Stomach (tissue), 9 donors: Measurements from ENCODE around the gene ATP11A. TPM values are rescaled to one million over a fixed set of nuclear protein-coding genes. Genes with fewer than 3 reads are reported as not detected.
A peak's percentile ranks its signal among the peaks of the same experiment; 100 is the strongest.

Experiments used
- DNase-seq, 2 donors: peaks; one replicate each; pipeline versions ENCODE4 v3.0.0 to v3.0.0-alpha.2; 2013 to 2019
- H3K27ac ChIP-seq, 5 donors: fragments of 200-600 bp in 4 of 5; sonication (generic) in 4 of 5; one replicate each; pipeline ENCODE4 v1.5.1; 2013 to 2019; ENCODE audit warnings: mild to moderate bottlenecking in 1 of 5, moderate library complexity in 1 of 5
- H3K27me3 ChIP-seq, 3 donors: fragments of 200-600 bp; sonication (generic); one replicate each; pipeline ENCODE4 v1.5.1; 2017 to 2019; ENCODE audit warnings: mixed run types in 1 of 3
- H3K36me3 ChIP-seq, 4 donors: fragments of 200-600 bp; sonication (generic); 1 replicate in 3 of 4; 2 replicates in 1 of 4; pipeline ENCODE4 v1.5.1; 2016 to 2019
- H3K4me1 ChIP-seq, 4 donors: fragments of 200-600 bp; sonication (generic); one replicate each; pipeline ENCODE4 v1.5.1; 2016 to 2019
- H3K4me3 ChIP-seq, 4 donors: fragments of 200-600 bp; sonication (generic) in 3 of 4; one replicate each; pipeline ENCODE4 v1.5.1; 2016 to 2019; ENCODE audit warnings: mild to moderate bottlenecking in 1 of 4
- H3K9me3 ChIP-seq, 4 donors: fragments of 200-600 bp; sonication (generic); one replicate each; pipeline ENCODE4 v1.5.1; 2016 to 2019
- EP300 ChIP-seq: sonication (generic); formaldehyde crosslinking; IDR thresholded peaks from one replicate; pipeline ENCODE4 v1.6.1; 2017; ENCODE audit warnings: antibody characterized with exemption
- POLR2A ChIP-seq, 4 donors: fragments of 450-650 bp; IDR thresholded peaks; one replicate each; pipeline ENCODE4 v1.6.1; 2016; ENCODE audit warnings: antibody characterized with exemption in 4 of 4, control low read depth in 2 of 4, mild to moderate bottlenecking in 1 of 4, moderate library complexity in 1 of 4
- POLR2AphosphoS5 ChIP-seq, 3 donors: sonication (generic); formaldehyde crosslinking; IDR thresholded peaks; one replicate each; pipeline ENCODE4 v1.6.1; 2016; ENCODE audit warnings: antibody characterized with exemption in 3 of 3
- WGBS, 5 donors: extraction: QIAGEN DNeasy Blood & Tissue Kit in 3 of 5; methylation state at CpG; one replicate each; pipeline versions ENCODE4 v1.1.5 to v1.1.7; 2013 to 2018; 5-methylcytosine and 5-hydroxymethylcytosine counted together
- intact Hi-C: fragments of 100-400 bp; cut with DNase I; formaldehyde crosslinking; loops from one replicate; pipeline ENCODE4 v1.15.1; 2023; ENCODE audit warnings: low total_unique reads
- polyA plus RNA-seq, 3 donors: library from polyadenylated mRNA; stranded (reverse); fragments of 200-250 nt; gene quantifications; one replicate each; pipeline ENCODE4 v1.2.3, GENCODE V29; 2013
- total RNA-seq, 5 donors: library from RNA; depleted of rRNA; stranded (reverse); fragments of >200 nt; gene quantifications; one replicate each; pipeline versions ENCODE4 v1.1.0 to v1.2.3, GENCODE V29; 2014 to 2016
- TF ChIP-seq, protein P1 (sequence below), 7 experiments: fragments of 450-650 bp in 4 of 7; fragments of 200-600 bp in 3 of 7; sonication (generic) in 3 of 7; IDR thresholded peaks; one replicate each; pipeline ENCODE4 v1.5.1; 2016 to 2019; ENCODE audit warnings: antibody characterized with exemption in 7 of 7, control low read depth in 2 of 7, mild to moderate bottlenecking in 1 of 7
- donor health status: healthy with polysubstance abuse.
- donor health status: Bipolar disorder and iron deficiency.
- donor health status: healthy.

ATP11A gene
- total and polyA plus RNA-seq, 8 donors: 1.1 to 70.9 (median 12.3) TPM

DNA sequence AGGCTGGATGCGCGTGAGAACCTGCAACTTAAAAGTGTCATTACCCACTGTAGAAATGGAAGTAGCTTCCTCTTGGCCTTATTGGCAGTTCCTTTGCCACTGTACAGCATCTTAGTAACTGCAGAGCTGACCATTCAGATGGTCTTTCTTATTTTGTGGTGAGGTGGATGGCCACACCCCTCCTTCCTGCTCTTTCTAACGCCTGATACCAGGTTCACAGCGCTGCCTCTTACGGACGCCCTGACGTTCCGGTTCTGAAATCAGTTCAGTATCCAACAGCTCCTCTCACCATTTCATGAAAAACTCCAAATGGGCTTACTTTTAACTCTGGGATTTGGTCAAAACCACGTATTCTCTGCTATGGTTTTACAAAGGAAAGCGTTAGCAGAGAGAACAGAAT, 134.6 kb downstream of the ATP11A start:
- H3K27me3 ChIP-seq: no peaks in the 10 kb centered on the region
- no peaks in the 10 kb centered on the region for H3K9me3 ChIP-seq
- no peak for TF ChIP-seq POLR2AphosphoS5 (IDR thresholded peaks at IDR 0.05)
- TF ChIP-seq, protein P1, sequence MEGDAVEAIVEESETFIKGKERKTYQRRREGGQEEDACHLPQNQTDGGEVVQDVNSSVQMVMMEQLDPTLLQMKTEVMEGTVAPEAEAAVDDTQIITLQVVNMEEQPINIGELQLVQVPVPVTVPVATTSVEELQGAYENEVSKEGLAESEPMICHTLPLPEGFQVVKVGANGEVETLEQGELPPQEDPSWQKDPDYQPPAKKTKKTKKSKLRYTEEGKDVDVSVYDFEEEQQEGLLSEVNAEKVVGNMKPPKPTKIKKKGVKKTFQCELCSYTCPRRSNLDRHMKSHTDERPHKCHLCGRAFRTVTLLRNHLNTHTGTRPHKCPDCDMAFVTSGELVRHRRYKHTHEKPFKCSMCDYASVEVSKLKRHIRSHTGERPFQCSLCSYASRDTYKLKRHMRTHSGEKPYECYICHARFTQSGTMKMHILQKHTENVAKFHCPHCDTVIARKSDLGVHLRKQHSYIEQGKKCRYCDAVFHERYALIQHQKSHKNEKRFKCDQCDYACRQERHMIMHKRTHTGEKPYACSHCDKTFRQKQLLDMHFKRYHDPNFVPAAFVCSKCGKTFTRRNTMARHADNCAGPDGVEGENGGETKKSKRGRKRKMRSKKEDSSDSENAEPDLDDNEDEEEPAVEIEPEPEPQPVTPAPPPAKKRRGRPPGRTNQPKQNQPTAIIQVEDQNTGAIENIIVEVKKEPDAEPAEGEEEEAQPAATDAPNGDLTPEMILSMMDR (IDR thresholded peaks at IDR 0.05): no peak
- H3K27ac ChIP-seq: no peak overlapping the region
- intact Hi-C loops: no loop called here
- peaks cover 29 to 96% (median 86%) of the 10 kb centered on the region in 4 donors for H3K36me3 ChIP-seq
- H3K4me3 ChIP-seq: no peak overlapping the region
- H3K4me1 ChIP-seq: peaks cover 0 to 4% (median under 1%) of the 10 kb centered on the region in 4 donors
- 86 to 95% (median 89%) methylated on average over 10 of the region's 10 CpGs for WGBS, 5 donors
- DNase-seq: peak in 1 of 2 donors; percentile 13

DNA sequence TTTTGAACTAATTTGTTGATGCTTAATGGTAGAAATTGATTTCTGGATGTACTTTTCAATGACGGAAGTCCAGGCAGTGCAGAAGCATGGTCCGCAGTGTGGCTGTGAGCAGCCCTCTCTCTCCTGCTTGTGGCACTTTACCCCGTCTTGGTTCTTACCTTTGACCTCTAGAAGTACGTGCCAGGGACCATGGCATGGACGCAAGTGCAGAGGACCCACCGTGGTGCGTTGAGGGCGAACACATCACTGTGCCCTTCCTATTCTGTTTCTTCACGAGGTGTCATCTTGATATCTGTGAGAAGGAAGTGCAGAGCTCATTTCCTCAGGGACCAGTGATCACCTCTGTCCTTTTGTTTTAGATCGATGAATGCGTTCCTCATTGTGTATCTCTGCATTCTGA, 135.2 kb downstream of the ATP11A start:
- H3K9me3 ChIP-seq: no peaks in the 10 kb centered on the region
- TF ChIP-seq POLR2AphosphoS5 (IDR thresholded peaks at IDR 0.05) (no peak), POLR2A (IDR thresholded peaks at IDR 0.05) (no peak), EP300 (no peak)
- TF ChIP-seq, protein P1 (IDR thresholded peaks at IDR 0.05): no peak
- intact Hi-C loops: no loop called here
- no peak overlapping the region for H3K4me3 ChIP-seq
- H3K4me1 ChIP-seq: peaks cover 0 to 11% (median 5%) of the 10 kb centered on the region in 4 donors
- no peaks in the 10 kb centered on the region for H3K27me3 ChIP-seq
- 88 to 94% (median 92%) methylated on average over 11 of the region's 11 CpGs for WGBS, 5 donors
- no peak overlapping the region for H3K27ac ChIP-seq
- H3K36me3 ChIP-seq: peaks cover 24 to 92% (median 81%) of the 10 kb centered on the region in 4 donors
- DNase-seq: peak in 1 of 2 donors; percentile 4

DNA sequence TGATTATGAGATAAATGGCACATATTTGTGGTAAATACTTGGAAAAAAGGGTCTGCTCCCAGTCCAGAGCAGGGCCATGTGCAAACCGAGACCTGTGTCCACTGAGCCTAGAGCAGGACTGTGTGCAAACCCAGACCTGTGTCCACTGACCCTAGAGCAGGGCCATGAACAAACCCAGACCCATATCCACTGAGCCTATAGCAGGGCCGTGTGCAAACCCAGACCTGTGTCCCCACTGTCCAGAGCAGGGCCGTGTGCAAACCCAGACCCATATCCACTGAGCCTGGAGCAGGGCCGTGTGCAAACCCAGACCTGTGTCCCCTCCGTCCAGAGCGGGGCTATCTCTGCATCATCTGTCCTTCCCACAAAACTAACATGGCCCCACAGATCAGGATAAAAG, 136.0 kb downstream of the ATP11A start:
- DNase-seq: no peak
- Histone ChIP-seq H3K9me3 (no peaks in the 10 kb centered on the region), H3K27me3 (no peaks in the 10 kb centered on the region), H3K27ac (no peak overlapping the region), H3K36me3 (peaks cover 18 to 86% (median 77%) of the 10 kb centered on the region in 4 donors), H3K4me1 (peaks cover 0 to 15% (median 8%) of the 10 kb centered on the region in 4 donors), H3K4me3 (no peak overlapping the region)
- TF ChIP-seq POLR2A (IDR thresholded peaks at IDR 0.05) (no peak), POLR2AphosphoS5 (IDR thresholded peaks at IDR 0.05) (no peak)
- TF ChIP-seq, protein P1 (IDR thresholded peaks at IDR 0.05): no peak
- intact Hi-C loops: no loop called here
- WGBS, 5 donors: 92 to 98% (median 96%) methylated on average over 5 to 6 of the region's 6 CpGs

DNA sequence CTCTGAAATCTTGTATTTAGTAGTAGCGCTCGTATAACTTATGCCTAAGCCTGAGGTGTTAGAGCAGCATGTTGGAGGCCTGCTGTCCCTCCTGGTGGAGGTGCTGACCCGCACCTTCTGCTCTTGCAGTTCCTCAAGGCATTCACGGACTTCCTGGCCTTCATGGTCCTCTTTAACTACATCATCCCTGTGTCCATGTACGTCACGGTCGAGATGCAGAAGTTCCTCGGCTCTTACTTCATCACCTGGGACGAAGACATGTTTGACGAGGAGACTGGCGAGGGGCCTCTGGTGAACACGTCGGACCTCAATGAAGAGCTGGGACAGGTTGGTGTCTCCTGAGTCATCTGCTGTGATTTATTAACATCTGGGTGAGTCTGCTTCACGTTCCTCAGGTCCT, 136.7 kb downstream of the ATP11A start:
- Histone ChIP-seq H3K9me3 (no peaks in the 10 kb centered on the region), H3K27me3 (no peaks in the 10 kb centered on the region), H3K27ac (no peak overlapping the region), H3K4me1 (peaks cover 0 to 15% (median 8%) of the 10 kb centered on the region in 4 donors), H3K36me3 (peaks cover 24 to 88% (median 79%) of the 10 kb centered on the region in 4 donors), H3K4me3 (no peak overlapping the region)
- DNase-seq: no peak
- TF ChIP-seq EP300: no peak
- 92 to 97% (median 95%) methylated on average over 14 of the region's 14 CpGs for WGBS, 5 donors
- intact Hi-C loops: no loop called here

DNA sequence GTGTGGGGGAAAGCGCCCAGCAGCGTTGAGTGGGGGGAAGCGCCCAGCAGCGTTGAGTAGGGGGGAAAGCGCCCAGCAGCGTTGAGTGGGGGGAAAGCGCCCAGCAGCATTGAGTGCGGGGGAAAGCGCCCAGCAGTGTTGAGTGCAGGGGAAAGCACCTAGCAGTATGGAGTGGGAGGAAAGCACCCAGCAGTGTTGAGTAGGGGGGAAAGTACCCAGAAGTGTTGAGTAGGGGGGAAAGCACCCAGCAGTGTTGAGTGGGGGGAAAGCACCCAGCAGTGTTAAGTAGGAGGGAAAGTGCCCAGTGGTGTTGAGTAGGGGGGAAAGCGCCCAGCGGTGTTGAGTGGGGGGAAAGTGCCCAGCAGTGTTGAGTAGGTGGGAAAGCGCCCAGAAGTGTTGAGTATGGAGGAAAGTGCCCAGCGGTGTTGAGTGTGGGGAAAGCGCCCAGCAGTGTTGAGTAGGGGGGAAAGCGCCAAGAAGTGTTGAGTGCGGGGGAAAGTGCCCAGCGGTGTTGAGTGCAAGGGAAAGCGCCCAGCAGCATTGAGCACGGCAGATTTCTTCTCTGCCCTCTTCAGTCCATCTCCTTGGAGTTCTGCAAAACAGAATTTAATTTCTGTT, 138.4 kb downstream of the ATP11A start:
- no peak overlapping the region for H3K27ac ChIP-seq
- WGBS, 5 donors: 83 to 98% (median 93%) methylated on average over 19 of the region's 19 CpGs
- H3K27me3 ChIP-seq: no peaks in the 10 kb centered on the region
- TF ChIP-seq POLR2AphosphoS5 (IDR thresholded peaks at IDR 0.05): no peak
- TF ChIP-seq, protein P1 (IDR thresholded peaks at IDR 0.05): no peak
- no peak for TF ChIP-seq EP300
- TF ChIP-seq POLR2A (IDR thresholded peaks at IDR 0.05): no peak
- H3K4me3 ChIP-seq: no peak overlapping the region
- no peaks in the 10 kb centered on the region for H3K9me3 ChIP-seq
- no peak for DNase-seq
- intact Hi-C loops: no loop called here
- H3K4me1 ChIP-seq: peaks cover 0 to 15% (median 8%) of the 10 kb centered on the region in 4 donors
- peaks cover 34 to 90% (median 89%) of the 10 kb centered on the region in 4 donors for H3K36me3 ChIP-seq
